Measurements from ENCODE around the gene GAS6.

DNA sequence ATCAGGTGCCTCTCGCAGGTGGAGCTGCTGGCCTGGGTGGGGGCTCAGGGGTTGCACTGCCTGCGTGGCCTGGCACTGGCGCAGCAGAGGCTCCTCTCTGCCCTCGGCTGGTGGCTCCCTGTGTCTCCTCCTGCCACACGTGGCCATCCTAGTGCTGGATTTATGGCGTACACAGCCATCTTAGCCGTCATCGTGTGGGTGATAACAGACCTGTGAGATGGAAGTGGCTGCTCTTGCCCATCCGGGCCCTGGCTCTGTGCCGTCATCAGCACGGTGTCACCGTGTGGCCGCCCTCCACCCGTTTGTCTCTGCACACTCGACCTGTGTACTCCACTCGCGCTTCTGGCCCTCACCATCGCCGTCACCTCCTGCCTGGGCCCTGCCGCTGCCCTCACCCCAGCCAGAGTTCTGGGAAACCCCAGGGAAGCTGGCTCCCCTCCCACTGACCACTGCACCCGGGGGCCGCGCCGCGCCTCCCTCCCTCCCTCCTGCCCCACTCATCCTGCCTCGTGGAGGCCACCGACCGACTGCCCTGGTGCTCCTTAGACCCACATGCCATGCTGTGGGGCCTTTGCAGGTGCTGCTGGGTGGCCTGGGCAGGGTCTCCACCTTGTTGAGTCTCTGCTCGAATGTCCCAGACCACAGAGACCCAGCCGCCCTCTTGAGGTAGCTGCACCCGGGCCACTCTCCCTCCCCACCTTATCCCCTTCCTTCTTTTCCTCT is 75.3 kb downstream of the GAS6 start:
- TF ChIP-seq, protein P1, sequence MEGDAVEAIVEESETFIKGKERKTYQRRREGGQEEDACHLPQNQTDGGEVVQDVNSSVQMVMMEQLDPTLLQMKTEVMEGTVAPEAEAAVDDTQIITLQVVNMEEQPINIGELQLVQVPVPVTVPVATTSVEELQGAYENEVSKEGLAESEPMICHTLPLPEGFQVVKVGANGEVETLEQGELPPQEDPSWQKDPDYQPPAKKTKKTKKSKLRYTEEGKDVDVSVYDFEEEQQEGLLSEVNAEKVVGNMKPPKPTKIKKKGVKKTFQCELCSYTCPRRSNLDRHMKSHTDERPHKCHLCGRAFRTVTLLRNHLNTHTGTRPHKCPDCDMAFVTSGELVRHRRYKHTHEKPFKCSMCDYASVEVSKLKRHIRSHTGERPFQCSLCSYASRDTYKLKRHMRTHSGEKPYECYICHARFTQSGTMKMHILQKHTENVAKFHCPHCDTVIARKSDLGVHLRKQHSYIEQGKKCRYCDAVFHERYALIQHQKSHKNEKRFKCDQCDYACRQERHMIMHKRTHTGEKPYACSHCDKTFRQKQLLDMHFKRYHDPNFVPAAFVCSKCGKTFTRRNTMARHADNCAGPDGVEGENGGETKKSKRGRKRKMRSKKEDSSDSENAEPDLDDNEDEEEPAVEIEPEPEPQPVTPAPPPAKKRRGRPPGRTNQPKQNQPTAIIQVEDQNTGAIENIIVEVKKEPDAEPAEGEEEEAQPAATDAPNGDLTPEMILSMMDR (IDR thresholded peaks at IDR 0.05 in 2 of 3, conservative IDR thresholded peaks at IDR 0.05 in 1 of 3; ENCODE audit: borderline replicate concordance in 1 of 3, insufficient read depth in 1 of 3, low read depth in 2 of 3, low read length in 2 of 3): no peak
- TF ChIP-seq RAD21 (IDR thresholded peaks at IDR 0.05; ENCODE audit: low read depth) (no peak), EGR1 (IDR thresholded peaks at IDR 0.05; ENCODE audit: low read depth) (no peak), TCF7L2 (IDR thresholded peaks at IDR 0.05; ENCODE audit: borderline replicate concordance, extremely low read depth, insufficient read depth, insufficient read length) (no peak)
- TF ChIP-seq, protein P2, sequence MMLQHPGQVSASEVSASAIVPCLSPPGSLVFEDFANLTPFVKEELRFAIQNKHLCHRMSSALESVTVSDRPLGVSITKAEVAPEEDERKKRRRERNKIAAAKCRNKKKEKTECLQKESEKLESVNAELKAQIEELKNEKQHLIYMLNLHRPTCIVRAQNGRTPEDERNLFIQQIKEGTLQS (IDR thresholded peaks at IDR 0.05): no peak

All from HCT116 (cell line).